Activated CD8-positive, alpha-beta memory T cell treated with anti-CD3 and anti-CD28 coated beads for 48 hours (primary cell): ENCODE data around the gene ENGASE.

ENCODE experiments used
- DNase-seq, 3 experiments: peaks; one replicate each; pipeline ENCODE4 v3.0.0-alpha.2; 2020; ENCODE audit warnings: low read depth in 2 of 3, low spot score in 2 of 3

Gene ENGASE

DNA sequence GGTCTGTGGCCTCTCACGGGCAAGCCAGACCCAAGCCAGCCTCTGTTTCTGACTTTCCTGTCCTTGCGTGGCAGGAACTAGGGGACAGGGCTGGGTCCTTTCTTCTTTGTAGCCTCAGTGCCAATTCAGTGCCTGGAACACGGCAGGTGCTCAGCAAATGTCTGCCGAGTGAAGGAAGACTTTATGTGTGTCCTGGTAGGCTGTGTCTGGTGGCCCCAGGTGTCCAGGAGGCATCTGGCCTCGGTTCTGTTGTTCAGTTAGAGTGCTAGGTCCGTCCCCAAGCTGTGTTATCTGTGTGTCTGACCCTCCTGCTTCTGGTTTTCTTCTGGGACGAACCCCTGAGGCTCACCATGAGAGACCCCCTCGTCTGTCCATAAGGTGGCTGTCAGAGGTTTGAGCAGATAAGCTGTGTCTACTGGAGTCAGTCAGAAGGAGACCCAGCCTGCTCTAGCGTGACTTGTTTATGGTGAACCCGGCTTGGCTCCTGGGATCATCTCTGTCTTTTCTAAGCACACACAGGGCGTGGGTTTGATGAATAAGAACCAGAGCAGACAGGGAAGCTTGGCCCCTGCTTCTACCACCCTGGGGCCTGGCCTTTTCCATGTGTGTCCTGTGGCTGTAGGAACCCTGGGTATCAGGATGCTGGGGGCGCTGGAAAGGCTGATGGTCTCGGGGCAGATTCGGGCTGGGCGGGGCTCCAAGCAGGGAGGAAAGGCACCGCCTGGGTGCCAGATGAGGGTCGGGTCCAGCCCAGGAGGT, 39.3 kb downstream of the ENGASE start:
- no peak for DNase-seq

DNA sequence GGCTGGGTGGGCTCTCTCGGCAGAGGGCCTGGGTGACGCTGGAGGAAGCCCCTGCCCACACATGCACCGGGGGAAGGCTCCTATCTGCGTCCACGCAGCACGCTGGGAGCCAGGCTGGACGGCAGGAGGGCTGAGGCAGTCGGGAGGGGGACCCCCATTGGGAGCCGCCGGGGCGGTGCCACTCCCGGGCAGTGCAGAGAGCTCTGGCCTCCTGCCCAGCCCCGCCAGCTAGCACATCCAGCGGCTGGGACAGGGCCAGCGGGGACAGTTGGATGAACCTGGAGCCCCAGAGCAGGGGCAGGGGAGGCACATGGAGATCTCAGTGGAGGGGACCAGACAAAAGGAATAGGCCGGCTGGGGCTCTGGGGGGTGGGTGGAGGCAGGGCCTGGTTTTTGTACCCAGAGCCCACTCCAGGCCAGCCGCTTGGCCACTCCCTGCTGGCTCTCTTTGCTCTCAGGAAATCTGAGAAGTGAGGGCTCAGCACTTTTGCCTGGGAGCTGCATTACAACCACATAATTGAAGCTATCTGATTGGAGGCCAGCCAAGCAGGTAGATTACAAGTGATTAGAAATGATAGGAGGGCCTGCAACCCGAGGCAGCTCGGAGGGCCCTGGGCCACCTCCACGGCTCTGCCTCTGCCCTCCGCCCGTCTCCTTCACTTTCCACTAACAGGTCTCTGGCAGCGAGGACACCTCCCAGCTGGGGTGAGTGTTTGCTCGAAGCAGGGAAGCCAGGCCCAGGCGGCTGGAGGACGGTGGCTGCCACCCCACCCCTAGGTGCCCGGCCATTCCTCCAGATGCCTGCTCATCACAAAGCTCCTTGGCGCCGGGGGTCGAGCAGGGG, 40.1 kb downstream of the ENGASE start:
- DNase-seq, result no peak

DNA sequence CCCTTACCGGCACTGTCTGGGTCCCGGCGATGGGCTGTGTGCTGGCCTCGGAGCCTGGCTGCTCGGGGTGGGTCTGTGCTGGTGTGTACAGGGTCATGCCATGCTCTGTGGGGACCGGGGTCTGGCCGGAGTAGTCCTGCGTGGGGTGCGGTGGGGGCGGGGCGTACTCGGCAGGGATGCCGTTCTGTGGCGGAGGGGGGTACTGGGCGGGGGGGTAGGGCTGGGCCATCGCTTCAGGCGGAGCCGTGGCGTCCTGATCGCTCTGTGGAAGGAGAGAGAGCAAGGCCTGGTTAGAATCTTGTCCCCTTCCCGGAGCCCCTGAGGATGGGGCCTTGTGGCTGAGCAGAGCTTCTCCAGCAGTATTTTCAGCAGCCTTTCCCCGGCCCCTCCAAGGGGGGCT, 40.9 kb downstream of the ENGASE start:
- DNase-seq, result no peak

DNA sequence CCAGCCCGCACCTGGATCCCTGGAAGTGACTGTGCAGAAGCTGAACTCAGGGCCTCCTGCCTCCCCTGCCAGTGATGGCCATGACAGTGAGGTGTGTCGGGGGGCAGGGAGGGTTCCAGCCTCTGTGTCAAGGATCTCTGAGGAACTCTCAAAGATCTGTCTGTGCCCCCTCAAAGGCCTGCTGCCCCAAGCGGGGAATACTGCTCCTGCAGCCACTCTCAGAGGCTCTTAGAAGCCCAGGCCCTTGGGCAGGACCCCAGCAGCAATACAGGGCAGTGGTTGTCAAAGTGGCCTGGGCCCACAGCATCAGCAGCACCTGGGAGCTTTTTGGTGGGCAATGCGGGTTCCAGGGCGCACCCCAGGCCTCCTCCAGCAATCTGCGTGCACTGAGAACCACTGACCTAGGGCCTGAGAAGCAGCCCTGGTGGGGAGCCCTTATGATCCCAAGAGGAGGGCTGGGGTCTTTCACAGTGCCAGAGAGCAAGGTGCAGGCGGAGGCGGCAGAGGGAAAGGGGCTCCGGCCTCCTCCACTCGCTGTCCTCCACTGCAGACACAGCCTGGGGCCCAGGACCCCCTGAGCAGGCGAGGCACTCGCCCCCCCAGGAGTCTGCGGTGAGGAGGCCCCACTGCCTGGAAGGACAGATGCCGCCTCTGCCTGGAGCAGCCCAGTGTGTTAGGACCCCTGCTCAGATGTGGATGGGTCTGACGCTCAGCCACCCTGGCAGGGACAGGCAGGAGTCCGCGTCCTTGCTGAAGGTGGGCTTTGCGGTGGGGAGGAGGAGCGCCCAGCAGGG, 42.1 kb downstream of the ENGASE start:
- no peak for DNase-seq

DNA sequence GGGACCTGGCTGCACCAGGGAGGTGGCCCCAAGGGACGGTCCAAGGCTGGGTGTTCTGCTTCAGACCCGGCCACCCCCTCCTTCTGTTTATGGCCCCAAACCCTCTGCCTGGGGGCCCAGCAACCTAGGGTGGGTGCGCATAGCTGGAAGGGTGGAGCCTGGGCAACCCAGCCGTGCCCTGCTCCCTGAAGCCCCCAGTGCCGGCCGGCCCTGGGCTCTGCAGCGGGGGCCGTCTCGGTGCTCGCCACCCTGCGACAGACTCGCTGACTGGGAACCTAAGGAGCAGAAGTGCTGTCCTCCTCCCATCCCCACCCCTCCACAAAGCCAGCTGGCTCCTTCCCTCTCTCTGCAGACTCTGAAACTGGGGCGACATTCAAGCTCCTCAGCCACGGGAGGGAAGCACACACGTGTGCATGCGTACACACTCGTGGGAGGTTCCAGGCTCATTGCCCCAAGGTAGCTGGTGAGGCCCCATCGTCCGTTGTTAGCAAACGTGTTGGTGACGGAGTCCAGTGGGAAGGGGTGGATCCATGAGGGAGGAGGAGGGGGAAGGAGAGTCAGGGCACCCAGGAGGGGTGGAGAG, 43.4 kb downstream of the ENGASE start:
- no peak for DNase-seq

DNA sequence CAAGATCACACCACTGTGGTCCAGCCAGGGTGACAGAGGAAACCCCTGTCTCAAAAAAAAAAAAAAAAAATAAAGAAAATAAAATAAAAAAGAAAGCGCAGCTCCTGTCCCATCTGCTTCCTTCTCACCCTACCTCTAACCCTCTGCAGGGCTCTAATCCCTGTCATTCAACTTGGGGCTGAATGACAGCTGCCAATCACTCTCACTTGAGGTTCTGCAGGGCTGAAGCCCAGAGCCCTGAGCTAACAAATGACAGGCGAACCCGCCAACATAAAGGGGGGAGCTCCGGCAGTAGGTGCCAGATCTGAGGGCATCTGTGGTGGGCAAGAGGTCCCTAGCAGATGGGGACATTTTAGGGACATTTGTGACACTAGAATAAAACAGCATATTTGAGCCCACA, 44.3 kb downstream of the ENGASE start:
- no peak for DNase-seq

DNA sequence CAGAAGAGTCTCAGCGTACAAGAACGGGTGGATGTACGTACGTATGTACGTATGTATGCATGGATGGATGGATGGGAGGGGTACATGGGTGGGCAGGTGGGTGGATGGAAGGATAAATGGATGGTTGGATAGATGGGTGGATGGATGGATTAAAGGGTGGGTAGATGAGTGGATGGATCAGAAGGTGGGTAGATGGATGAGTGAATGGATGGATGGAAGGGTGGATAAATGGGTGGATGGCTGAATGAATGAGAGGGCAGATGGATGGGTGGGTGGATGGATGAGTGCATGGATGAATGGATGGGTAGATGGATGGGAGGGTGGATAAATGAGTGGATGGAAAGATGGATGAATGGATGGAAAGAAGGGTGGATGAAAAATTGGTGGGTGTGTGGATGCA, 45.6 kb downstream of the ENGASE start:
- DNase-seq, result no peak

DNA sequence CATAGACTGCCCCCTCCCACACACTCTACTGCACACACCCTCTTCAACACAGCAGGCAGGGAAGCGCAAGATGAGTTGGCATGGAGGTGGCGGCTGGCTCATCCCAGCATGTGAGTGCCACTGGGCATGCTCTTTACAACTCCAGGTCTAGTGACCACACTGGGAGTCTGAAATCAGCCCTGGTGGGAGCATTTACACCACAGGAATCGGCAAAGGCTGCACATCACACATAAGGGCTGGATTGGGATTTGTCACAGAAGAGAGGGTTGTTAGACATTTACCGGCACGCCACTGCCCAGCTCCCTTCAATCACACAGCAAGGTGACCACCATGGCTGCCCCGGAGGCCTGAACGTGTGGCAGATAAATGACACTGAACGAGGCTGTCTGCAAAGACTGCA, 49.4 kb downstream of the ENGASE start:
- no peak for DNase-seq

DNA sequence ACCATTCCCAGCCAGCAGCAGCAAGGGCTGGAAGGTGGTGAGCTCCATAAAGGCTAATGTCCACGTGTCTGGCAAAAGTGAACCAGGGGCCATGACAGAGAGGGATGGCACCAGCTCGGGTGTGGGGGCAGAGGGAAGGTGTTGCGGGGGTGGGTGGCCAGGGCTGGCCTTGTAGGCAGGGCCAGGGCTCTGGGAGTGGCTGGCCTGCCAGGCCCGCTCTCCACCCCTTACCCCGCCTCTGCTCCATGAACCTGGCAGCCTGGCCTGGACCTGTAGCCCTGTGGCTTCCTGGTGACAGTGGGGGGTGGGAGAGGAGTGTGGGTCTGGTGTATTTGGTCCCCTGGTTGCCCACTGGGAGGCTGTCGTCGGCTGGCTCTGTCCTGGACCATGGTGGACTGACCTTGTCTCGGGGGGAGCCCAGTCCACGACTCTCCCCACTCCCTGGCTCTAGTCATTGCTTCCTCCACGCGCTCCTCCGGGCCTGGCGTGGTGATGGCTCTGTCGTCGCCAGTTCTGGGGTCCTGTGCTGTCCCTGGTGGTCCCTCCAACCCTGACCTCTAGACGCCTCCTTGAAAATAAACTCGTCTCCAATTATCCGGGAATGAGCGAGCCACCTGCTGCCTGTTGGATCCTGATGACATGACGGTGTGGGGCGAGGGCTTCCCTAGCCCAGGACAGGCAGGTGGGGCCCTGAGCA, 50.0 kb downstream of the ENGASE start:
- no peak for DNase-seq

DNA sequence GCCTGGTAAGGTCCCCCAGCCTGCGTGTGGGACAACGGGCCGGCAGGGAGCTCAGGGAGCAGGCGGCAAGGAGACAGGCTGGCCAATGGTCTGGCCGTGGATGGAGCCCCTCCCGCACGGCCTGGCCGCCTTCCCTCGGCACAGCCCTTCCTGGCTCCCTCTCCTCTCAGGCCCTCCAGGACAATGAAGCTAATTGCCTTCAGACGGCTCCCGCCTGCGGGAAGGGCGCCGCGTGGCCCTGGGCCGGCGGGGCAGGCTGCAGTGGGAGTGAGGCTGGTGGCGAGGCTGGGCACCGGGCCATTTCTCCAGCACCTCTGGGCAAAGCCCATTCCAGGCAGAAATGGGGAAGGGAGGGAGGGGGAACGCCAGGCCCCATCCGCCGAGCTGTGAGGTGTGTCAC, 50.9 kb downstream of the ENGASE start:
- DNase-seq, result no peak

DNA sequence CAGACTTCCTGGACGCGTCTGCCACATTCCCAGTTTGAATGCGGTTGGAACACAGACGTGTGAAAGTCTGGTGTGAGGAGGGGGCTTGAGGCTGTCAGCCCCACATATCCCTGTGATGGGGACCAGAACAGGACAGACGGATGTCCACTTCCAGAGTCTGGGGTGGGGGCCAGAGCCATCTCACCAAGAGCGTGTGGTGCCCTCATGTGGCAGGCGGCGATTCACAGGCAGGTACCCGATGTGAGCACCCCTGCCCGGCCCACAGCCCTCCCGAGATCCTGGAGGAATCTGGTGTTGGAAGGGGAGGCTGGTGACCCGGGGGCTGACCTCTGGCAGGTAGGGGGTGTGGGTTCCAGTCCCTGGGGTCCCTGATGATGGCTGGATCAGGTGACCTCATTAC, 51.5 kb downstream of the ENGASE start:
- no peak for DNase-seq

DNA sequence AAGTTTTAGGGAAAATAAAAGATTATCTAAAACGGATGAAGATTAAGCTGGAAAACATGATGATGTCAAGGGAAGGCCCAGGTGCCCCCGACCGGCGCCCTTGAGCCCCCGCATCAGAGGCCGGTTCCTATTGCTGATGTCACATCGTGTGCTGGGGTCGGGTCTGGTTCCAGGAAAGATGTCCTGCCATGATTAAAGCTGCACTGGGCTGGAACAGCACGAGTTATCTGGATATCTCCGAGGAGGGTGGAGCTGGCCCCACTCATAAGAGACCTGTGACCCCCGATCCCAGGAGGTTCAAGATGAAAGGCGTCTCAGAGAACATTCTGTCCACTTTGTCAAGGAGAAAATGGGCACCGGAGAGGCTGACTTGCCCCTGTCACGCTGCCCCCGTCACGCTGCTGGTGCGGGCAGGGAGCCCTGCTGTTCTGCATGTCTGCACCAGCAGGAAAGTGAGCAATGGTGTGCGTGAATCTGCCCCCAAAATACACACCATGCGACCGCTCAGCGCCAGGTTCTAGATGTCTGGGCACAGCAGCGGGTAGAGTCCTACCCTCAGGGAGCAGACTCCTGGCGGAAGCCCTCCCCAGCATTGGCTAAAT, 53.0 kb downstream of the ENGASE start:
- no peak for DNase-seq

DNA sequence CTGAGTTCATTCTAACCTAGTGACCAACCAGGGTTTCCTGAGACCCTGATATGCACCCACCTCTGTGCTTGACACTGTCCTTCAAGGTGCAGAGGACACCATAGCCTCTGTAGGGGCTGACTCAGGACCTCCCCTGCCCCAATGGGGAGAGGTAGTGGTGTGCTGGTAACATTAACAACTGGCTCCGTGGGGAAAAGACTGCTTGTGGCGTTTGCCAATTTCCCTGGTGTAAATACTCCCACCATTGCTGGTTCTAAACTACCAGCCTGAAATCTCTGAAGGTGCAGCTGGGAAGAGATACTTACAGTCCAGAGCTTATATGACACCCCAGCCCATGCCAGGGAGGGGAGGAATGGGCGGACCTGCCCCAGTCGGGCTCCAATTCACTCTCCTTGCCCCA, 54.9 kb downstream of the ENGASE start:
- DNase-seq, result no peak

DNA sequence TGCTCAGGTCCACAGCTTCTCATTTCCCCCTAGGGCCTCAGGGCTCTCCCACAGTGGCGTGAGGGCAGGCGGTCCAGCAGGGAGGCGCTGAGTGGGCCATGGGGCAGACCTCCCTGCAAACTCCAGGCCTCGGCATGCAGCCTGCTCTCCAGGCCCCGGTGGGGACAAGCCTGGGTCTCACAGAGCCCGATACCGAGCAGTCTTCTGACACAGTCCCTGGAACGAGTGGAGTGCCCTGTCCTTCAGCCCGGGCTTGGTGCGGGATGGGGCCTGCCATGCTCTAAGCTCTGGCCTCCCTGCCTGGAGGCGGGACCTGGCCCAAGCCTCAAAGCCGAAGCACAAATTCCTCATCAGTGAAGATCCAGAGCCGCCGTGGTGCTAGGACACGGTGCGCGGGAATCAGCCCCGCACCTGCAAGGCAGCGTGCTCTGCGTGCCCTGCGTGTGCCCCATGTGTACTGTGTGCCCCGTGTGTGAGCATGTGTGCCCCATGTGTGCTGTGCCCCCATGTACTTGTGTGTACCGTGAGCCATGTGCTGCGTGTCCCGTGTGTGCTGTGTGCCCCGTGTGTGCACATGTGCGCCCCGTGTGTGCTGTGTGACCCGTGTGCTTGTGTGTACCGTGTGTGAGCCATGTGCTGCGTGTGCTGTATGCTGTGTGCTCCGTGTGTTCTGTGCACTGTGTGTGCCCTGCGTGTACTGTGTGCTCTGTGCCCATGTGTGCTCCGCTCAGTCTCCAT, 56.1 kb downstream of the ENGASE start:
- DNase-seq, result no peak

DNA sequence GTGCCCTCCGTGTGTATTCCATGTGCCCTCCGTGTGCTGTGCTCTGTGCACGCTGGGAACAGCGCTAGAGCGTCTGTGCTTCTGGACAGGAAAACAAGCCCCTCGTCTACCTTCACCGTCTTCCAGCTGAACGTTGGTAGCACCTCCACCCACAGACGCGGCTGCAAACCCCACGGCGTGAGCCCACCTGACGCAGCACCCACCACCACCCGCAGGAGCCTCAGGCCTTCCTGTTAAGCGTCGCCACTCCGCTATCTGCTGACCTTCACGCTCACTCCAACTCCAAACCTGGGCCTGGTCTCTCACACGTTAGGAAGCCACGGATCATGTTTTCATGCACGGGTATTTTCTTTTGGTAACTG, 56.6 kb downstream of the ENGASE start:
- no peak for DNase-seq

DNA sequence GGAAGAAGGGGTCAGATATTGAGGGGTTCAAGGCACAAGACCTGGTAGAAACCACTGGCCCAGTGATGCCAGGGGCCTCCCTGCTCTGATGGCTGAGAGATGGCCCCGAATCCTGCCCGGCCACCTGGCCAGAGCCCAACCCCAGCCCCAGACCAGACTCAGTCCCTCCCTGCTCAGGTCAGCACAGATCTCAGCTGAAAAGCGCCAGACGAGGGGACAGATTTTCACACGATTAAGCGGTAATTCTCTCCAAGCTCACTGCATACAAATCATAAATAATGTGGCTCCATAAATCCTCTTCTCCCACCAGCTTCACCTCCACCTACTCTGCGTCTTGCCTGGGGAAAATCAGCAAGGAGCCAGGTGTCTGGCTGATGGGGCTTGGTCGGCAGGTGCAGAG, 57.1 kb downstream of the ENGASE start:
- no peak for DNase-seq

DNA sequence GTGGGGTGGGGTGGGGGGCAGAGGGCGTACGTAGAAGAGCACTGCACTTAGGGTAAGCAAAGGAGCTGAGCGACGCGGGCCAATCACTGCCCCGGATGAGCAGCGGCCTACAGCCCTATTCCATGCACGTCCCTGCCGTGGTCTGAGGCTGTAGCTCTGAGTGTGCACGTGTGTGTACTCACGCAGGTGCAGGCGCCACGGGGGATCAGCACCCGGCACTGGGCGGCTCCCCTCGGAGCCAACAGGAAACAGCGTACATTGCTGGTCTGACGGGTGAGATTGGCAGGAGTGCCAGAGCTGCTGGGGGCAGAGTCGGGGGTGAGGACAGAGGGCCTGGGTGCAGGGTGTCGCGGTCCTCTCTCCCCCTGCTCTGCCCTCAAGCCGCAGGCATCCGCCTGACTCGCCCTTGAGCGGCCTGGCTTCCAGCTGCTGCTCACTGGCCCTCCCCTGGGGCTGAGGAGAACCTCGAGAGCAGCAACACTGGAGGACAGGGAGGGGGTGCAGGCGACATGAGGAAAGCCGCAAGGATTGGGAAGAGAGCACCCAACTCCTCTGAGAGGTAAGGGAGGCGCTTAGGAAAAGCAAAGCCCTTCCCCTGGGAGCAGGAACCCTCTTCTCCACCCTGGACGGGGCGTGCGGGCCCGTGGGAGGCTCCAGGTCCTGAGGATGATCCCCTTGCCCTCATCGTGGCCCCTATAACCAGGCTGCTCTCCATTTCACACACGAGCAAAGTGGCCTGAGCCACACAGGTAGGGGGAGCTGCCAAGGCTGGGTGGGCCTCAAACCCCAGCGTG, 57.8 kb downstream of the ENGASE start:
- no peak for DNase-seq

DNA sequence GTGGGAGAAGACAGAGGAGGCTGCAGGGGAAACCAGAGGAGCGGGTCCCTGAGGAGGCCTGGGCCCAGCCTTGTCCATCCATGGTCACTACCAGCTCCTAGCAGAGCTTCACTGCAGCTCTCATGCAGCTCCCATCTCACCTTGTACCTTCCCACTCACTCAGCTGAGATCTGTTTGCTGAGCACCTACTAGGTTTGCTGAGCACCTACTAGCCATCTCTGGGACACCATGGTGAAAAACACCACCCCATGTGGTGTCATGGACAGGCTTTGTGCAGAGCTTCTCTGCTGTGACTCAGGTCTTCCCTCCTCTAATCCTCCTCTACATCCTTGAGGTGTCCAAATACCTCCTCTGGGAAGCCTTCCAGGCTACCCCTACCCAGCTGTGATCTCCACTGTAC, 58.6 kb downstream of the ENGASE start:
- DNase-seq, result no peak

DNA sequence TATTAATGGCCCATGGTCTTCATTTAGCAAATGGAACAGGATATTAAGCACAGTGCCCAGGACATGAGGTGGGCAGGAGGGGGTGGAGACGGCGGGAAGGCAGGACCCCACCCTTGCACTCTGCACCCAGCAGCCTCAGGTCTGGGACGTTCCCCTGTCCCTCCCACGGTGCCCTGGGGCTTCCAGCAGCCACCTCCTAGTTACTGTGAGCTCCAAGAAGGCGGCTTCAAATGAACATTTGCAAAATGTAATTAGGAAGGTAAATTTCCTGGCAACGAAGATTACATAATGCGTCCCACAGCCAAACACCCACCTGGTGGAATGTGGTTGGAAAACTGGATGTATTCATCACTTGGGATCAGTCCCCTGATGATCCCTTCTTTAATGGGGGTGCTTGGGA, 59.4 kb downstream of the ENGASE start:
- no peak for DNase-seq
